ENCODE measurements around the gene TMSB4Y. TPM values are rescaled to one million over a fixed set of nuclear protein-coding genes. Genes with fewer than 3 reads are reported as not detected.
A peak's percentile ranks its signal among the peaks of the same experiment; 100 is the strongest.

TMSB4Y gene
- total and polyA plus RNA-seq, 4 donors: 0.38 to 0.79 TPM; not detected in 2

- Histone ChIP-seq H3K4me1 (ENCODE audit: control insufficient read depth in 4 of 4, insufficient read depth in 4 of 4, low read length in 3 of 4) (no peaks in the 10 kb centered on the region), H3K9me3 (ENCODE audit: control insufficient read depth in 4 of 4, low read length in 3 of 4) (no peaks in the 10 kb centered on the region), H3K36me3 (ENCODE audit: control insufficient read depth in 4 of 4, insufficient read depth in 3 of 4, low read depth in 1 of 4, low read length in 3 of 4) (no peaks in the 10 kb centered on the region), H3K9ac (ENCODE audit: low read depth in 1 of 2, low read length in 2 of 2) (peak overlapping the region in 1 of 2 donors; percentile 68), H3K27ac (ENCODE audit: low read depth in 1 of 2, low read length in 2 of 2) (peak overlapping the region in 1 of 2 donors; percentile 79), H3K4me3 (ENCODE audit: low read depth in 1 of 3, low read length in 3 of 3) (peak overlapping the region in 2 of 3 donors; percentile 12 to 65), H3K27me3 (ENCODE audit: control insufficient read depth in 4 of 4, insufficient read depth in 4 of 4, low read length in 3 of 4) (no peaks in the 10 kb centered on the region)
- TF ChIP-seq TAF1 (conservative IDR thresholded peaks at IDR 0.05): no peak
- no peak for TF ChIP-seq YY1 (IDR thresholded peaks at IDR 0.05)
- peak; percentile 35 for DNase-seq (ENCODE audit: low spot score)
- under 1% methylated on average over 30 of the region's 30 CpGs for WGBS
Observed at GRCh38 chrY:13704121-13704930, 627 bp downstream of the TMSB4Y start.

- no peaks in the 10 kb centered on the region for H3K9me3 ChIP-seq (ENCODE audit: control insufficient read depth in 4 of 4, low read length in 3 of 4)
- no peaks in the 10 kb centered on the region for H3K4me1 ChIP-seq (ENCODE audit: control insufficient read depth in 4 of 4, insufficient read depth in 4 of 4, low read length in 3 of 4)
- TF ChIP-seq REST (IDR thresholded peaks at IDR 0.05) (no peak), SP1 (IDR thresholded peaks at IDR 0.05) (no peak)
- peak overlapping the region in 1 of 3 donors; percentile 65 for H3K4me3 ChIP-seq (ENCODE audit: low read depth in 1 of 3, low read length in 3 of 3)
- H3K36me3 ChIP-seq (ENCODE audit: control insufficient read depth in 4 of 4, insufficient read depth in 3 of 4, low read depth in 1 of 4, low read length in 3 of 4): no peaks in the 10 kb centered on the region
- no peak overlapping the region for H3K27ac ChIP-seq (ENCODE audit: low read depth in 1 of 2, low read length in 2 of 2)
- no peak for DNase-seq (ENCODE audit: low spot score)
- H3K27me3 ChIP-seq (ENCODE audit: control insufficient read depth in 4 of 4, insufficient read depth in 4 of 4, low read length in 3 of 4): no peaks in the 10 kb centered on the region
- 50% methylated on average over 8 of the region's 8 CpGs for WGBS
- H3K9ac ChIP-seq (ENCODE audit: low read depth in 1 of 2, low read length in 2 of 2): no peak overlapping the region
Observed at GRCh38 chrY:13705197-13705596, 1.5 kb downstream of the TMSB4Y start.

- no peaks in the 10 kb centered on the region for H3K9me3 ChIP-seq (ENCODE audit: control insufficient read depth in 4 of 4, low read length in 3 of 4)
- 100% methylated on average over 1 of the region's 1 CpG for WGBS
- H3K4me1 ChIP-seq (ENCODE audit: control insufficient read depth in 4 of 4, insufficient read depth in 4 of 4, low read length in 3 of 4): no peaks in the 10 kb centered on the region
- H3K36me3 ChIP-seq (ENCODE audit: control insufficient read depth in 4 of 4, insufficient read depth in 3 of 4, low read depth in 1 of 4, low read length in 3 of 4): no peaks in the 10 kb centered on the region
- H3K9ac ChIP-seq (ENCODE audit: low read depth in 1 of 2, low read length in 2 of 2): no peak overlapping the region
- DNase-seq (ENCODE audit: low spot score): no peak
- no peaks in the 10 kb centered on the region for H3K27me3 ChIP-seq (ENCODE audit: control insufficient read depth in 4 of 4, insufficient read depth in 4 of 4, low read length in 3 of 4)
- TF ChIP-seq YY1 (IDR thresholded peaks at IDR 0.05) (no peak), HNF4G (IDR thresholded peaks at IDR 0.05) (no peak), ATF3 (IDR thresholded peaks at IDR 0.05) (no peak), CTCF (IDR thresholded peaks at IDR 0.05; ENCODE audit: low read depth, low read length, missing input control) (no peak), GABPA (IDR thresholded peaks at IDR 0.05 in 1 of 2, conservative IDR thresholded peaks at IDR 0.05 in 1 of 2) (no peak), FOXA1 (IDR thresholded peaks at IDR 0.05) (no peak), MAX (IDR thresholded peaks at IDR 0.05) (no peak), JUND (IDR thresholded peaks at IDR 0.05) (no peak), REST (IDR thresholded peaks at IDR 0.05) (no peak), SP1 (IDR thresholded peaks at IDR 0.05) (no peak), EGR1 (IDR thresholded peaks at IDR 0.05; ENCODE audit: low read depth in 2 of 2) (no peak), HNF4A (conservative IDR thresholded peaks at IDR 0.05) (no peak), FOXA2 (IDR thresholded peaks at IDR 0.05) (no peak)
- no peak overlapping the region for H3K27ac ChIP-seq (ENCODE audit: low read depth in 1 of 2, low read length in 2 of 2)
- no peak overlapping the region for H3K4me3 ChIP-seq (ENCODE audit: low read depth in 1 of 3, low read length in 3 of 3)
Observed at GRCh38 chrY:13708038-13708437, 4.3 kb downstream of the TMSB4Y start.

All from liver (tissue), 9 donors.